K562 (cell line): ENCODE measurements around the gene MARCHF3. TPM values are rescaled to one million over a fixed set of nuclear protein-coding genes. Genes with fewer than 3 reads are reported as not detected.
A peak's percentile ranks its signal among the peaks of the same experiment; 100 is the strongest.

Experiments
- CEBPG ChIP-seq, 3 experiments: fragments of 200-800 bp in 1 of 3; sonication (Bioruptor generic) in 1 of 3; sonication (generic) in 1 of 3; formaldehyde crosslinking in 1 of 3; IDR thresholded peaks in 2 of 3; conservative IDR thresholded peaks in 1 of 3; 2 replicates each; pipeline versions ENCODE4 v1.6.1 to v1.8.0; 2016 to 2022; ENCODE audit warnings: missing compliant biosample characterization in 2 of 3, missing genetic modification characterization in 2 of 3, mild to moderate bottlenecking in 1 of 3, missing genetic modification reagents in 1 of 3
- CHAMP1 ChIP-seq: fragments of 450-650 bp; IDR thresholded peaks from 2 replicates; pipeline ENCODE4 v1.6.1; 2016; ENCODE audit warnings: mild to moderate bottlenecking
- FOXO4 ChIP-seq: fragments of 450-650 bp; formaldehyde crosslinking; IDR thresholded peaks from 2 replicates; pipeline ENCODE4 v1.4.0; 2020; ENCODE audit warnings: mild to moderate bottlenecking, moderate library complexity
- HMGN3 ChIP-seq: IDR thresholded peaks from 2 replicates; pipeline ENCODE4 v1.6.1; 2011; ENCODE audit warnings: borderline replicate concordance, low read depth, mild to moderate bottlenecking, mixed read lengths, low read length; ENCODE audit not compliant: insufficient read length; ENCODE audit errors: extremely low read depth
- KLF13 ChIP-seq: fragments of 450-650 bp; IDR thresholded peaks from 2 replicates; pipeline ENCODE4 v1.6.1; 2016; ENCODE audit warnings: missing genetic modification characterization, low read depth, mild to moderate bottlenecking, missing compliant biosample characterization, moderate library complexity, borderline replicate concordance
- NFIC ChIP-seq: fragments of 450-650 bp; IDR thresholded peaks from 2 replicates; pipeline ENCODE4 v1.6.1; 2017; ENCODE audit warnings: mild to moderate bottlenecking, inconsistent platforms
- PATZ1 ChIP-seq: fragments of 250-450 bp; sonication (Bioruptor Pico); IDR thresholded peaks from 2 replicates; pipeline ENCODE4 v1.5.0; 2020; ENCODE audit warnings: mild to moderate bottlenecking, borderline replicate concordance
- PHB2 ChIP-seq: fragments of 450-650 bp; IDR thresholded peaks from 2 replicates; pipeline ENCODE4 v1.6.1; 2017; ENCODE audit warnings: low read depth
- RBM17 ChIP-seq: fragments of 200-400 bp; formaldehyde crosslinking; IDR thresholded peaks from 2 replicates; pipeline ENCODE4 v1.6.1; 2017; ENCODE audit warnings: low read depth, mild to moderate bottlenecking, low read length, borderline replicate concordance
- ZBTB2 ChIP-seq: fragments of 450-650 bp; IDR thresholded peaks from 2 replicates; pipeline ENCODE4 v1.6.1; 2016; ENCODE audit warnings: antibody characterized with exemption
- ZBTB26 ChIP-seq: fragments of 450-650 bp; formaldehyde crosslinking; IDR thresholded peaks from 2 replicates; pipeline ENCODE4 v1.4.0; 2022; ENCODE audit warnings: missing genetic modification characterization
- ZBTB5 ChIP-seq: fragments of 450-650 bp; IDR thresholded peaks from 2 replicates; pipeline ENCODE4 v1.6.1; 2017; ENCODE audit warnings: antibody characterized with exemption
- ZNF121 ChIP-seq: sonication (generic); formaldehyde crosslinking; conservative IDR thresholded peaks from 2 replicates; pipeline ENCODE4 v1.8.0; 2022; ENCODE audit warnings: missing genetic modification reagents
- ZNF696 ChIP-seq: fragments of 250-450 bp; sonication (Bioruptor Pico); conservative IDR thresholded peaks from 2 replicates; pipeline ENCODE4 v1.4.0; 2020; ENCODE audit warnings: mild to moderate bottlenecking, moderate library complexity
- ZNF766 ChIP-seq: fragments of 200-800 bp; sonication (Bioruptor generic); conservative IDR thresholded peaks from 2 replicates; pipeline ENCODE4 v1.6.1; 2016; ENCODE audit warnings: missing genetic modification characterization, missing compliant biosample characterization
- polyA plus RNA-seq, 8 experiments: library from polyadenylated mRNA; depleted of rRNA in 4 of 8; stranded (reverse) in 5 of 8; unstranded in 3 of 8; fragments of >200 nt; fragmentation: Nextera tagmentation in 2 of 8; fragmentation: Illumina TruSeq in 1 of 8; extraction: Ambion mirVana in 2 of 8; extraction: Trizol in 1 of 8; gene quantifications; 2 replicates each; pipeline versions ENCODE4 v1.2.1 to v1.2.3, GENCODE V29; 2011 to 2014; ENCODE audit warnings: inconsistent platforms in 1 of 8, missing spikeins in 1 of 8
- total RNA-seq, 7 experiments: library from RNA; depleted of rRNA in 6 of 7; stranded (reverse); fragments of >200 nt in 6 of 7; fragmentation: Illumina TruSeq in 2 of 7; extraction: Trizol in 2 of 7; gene quantifications; 2 replicates each; pipeline versions ENCODE4 v1.2.1 to v1.2.3, GENCODE V29; 2011 to 2021; ENCODE audit warnings: low replicate concordance in 1 of 7

The MARCHF3 gene
- total and polyA plus RNA-seq, 9 of the 15 experiments (the other 6 are each of a cell fraction or from before 2014, with no cell fraction given) = 5.6 to 37.4 (median 16.5) TPM

- TF ChIP-seq FOXO4 (CRISPR knock-in tag) = no peak
- no peak for TF ChIP-seq PATZ1
- no peak for TF ChIP-seq PHB2
- no peak for TF ChIP-seq HMGN3
- TF ChIP-seq ZBTB5 = no peak
- no peak for TF ChIP-seq ZNF696
- TF ChIP-seq ZNF121 = no peak
- no peak for TF ChIP-seq ZBTB26 (CRISPR knock-in tag)
- TF ChIP-seq RBM17 = no peak
- TF ChIP-seq NFIC = peak; percentile 46
- TF ChIP-seq CEBPG (CRISPR knock-in tag; IDR thresholded peaks at IDR 0.05) = no peak
- TF ChIP-seq CEBPG (tag; conservative IDR thresholded peaks at IDR 0.05 in 1 of 2, IDR thresholded peaks at IDR 0.05 in 1 of 2) = no peak
- peak; percentile 75 for TF ChIP-seq ZBTB2
- TF ChIP-seq KLF13 (tag) = no peak
- no peak for TF ChIP-seq ZNF766
- no peak for TF ChIP-seq CHAMP1
Observed at GRCh38 chr5:126971455-126972031, 58.8 kb downstream of the MARCHF3 start (continued).
